GM18868 (cell line): ENCODE measurements around the gene BMP7.
"Not testable (repeated sequence)": the region's sequence is repeated elsewhere in the genome, so short reads cannot be mapped to it uniquely, and the experiment has no call there.

Experiments
- ATAC-seq: cut with Tn5 transposase; IDR thresholded peaks from one replicate; pipeline ENCODE4 v1.9.1; 2021; ENCODE audit warnings: mild to moderate bottlenecking, moderate library complexity; ENCODE audit not compliant: unreplicated experiment

Gene BMP7

DNA sequence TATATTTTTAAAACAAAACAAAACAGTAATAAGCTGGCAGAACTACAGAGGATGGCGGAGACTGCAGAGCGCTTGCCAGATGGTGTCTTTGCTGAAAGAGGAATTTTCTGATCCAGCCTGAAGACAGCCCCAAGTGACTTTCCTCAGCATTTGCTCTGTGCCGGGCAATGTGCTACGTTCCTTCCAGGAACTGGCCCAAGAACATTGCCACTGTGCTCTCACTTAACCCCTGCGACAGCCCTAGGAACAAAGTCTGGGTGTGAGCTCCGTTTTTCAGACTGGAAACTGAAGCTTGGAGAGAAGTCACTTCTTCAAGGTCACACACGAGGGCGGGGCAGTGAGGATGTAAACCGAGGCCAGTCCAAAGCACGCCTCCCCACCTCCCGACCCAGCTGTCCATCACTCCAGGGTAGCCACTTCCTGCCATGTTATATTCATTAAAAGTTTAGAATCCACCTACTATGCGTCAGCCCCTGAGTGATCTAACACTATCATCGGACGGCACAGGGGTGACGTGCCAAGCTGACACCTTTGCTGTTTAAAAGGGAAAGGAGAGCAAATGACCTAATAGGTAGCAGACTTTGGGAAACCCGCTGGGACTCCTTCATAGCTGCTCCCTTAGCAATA, 22.3 kb upstream of the BMP7 start:
- no peak for ATAC-seq

- ATAC-seq: no peak
Observed at GRCh38 chr20:57287901-57288300, 21.5 kb upstream of the BMP7 start.

DNA sequence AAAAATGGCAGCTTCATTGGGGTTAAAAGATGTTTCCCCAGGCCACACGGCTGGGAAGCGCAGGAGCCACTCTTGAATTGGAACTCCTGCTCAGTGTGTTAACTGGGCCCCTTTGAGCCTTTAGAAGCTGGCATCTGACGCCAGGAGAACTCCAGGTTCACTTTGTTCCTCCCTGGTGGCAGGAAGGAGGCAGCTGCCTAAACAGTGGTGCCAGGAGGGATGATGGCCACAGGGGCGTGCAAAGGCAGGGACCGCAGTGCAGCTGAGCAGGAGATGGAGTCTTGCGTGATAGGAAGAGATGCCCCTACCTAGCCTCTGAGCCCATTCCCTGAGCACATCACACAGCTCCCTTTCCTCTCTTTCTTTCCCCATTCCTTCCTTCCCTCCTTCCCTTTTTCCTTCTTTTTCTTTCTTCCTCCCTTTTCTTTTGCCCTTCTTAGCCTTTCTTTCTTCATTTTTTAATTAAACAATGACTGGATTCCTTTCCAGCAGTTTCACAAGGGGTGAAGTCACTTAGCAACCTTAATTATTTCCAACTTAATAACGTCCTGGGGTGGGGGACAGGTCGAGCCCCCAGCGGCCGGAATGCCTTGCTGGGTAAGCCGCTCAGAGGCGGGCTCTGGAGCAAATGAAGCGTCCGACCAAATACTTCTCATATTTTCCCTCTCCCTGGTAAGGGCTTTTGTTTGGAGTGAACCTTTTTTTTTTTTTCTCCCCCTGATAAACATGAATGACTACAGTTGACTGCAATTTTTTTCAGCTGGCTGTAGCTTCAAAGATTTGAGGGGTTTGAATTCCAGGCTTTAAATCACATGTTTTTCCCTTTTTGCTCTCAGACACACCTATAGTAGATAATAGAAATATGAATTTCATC, 20.8 kb upstream of the BMP7 start:
- ATAC-seq: no peak

- ATAC-seq: no peak
Observed at GRCh38 chr20:57283860-57284259, 17.4 kb upstream of the BMP7 start.

- no peak for ATAC-seq
Observed at GRCh38 chr20:57282670-57283361, 16.4 kb upstream of the BMP7 start.

GRCh38 chr20:57281900-57282299, 15.5 kb upstream of the BMP7 start:
- ATAC-seq: no peak

- ATAC-seq: no peak
Observed at GRCh38 chr20:57280221-57280620, 13.8 kb upstream of the BMP7 start.

DNA sequence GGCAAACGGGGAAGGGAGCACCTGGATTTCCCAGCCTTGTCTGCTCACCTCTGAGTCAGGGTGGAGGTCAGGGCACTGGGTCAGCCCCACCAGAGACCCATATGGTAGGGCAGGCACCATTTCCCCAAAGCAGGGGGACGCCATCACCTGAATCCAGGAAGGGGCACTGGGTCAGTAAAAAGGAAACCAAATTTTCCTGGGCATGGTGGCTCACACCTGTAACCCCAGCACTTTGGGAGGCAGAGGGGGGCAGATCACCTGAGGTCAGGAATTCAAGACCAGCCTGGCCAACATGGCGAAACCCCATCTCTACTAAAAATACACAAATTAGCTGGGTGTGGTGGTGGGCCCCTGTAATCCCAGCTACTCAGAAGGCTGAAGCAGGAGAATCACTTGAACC, 13.1 kb upstream of the BMP7 start:
- ATAC-seq: not testable (repeated sequence)

- ATAC-seq: no peak
Observed at GRCh38 chr20:57278457-57278856, 12.0 kb upstream of the BMP7 start.

- ATAC-seq: no peak
Observed at GRCh38 chr20:57277398-57278105, 11.1 kb upstream of the BMP7 start.

DNA sequence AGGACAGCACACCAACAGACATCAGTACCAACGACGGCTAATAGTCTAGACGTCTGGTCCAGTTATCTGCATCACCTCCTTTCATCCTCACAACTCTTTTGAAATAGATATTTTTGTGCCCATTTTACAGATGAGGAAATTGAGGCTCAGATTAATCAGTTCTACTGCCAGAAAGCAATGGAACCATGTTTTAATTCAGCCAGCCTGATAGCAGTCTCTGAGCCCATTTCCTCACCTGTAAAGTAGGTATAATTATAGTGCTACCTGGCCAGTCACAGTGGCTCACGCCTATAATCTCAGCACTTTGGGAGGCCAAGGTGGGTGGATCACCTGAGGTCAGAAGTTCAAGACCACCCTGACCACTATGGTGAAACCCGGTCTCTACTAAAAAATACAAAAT, 9.8 kb upstream of the BMP7 start:
- ATAC-seq: no peak

DNA sequence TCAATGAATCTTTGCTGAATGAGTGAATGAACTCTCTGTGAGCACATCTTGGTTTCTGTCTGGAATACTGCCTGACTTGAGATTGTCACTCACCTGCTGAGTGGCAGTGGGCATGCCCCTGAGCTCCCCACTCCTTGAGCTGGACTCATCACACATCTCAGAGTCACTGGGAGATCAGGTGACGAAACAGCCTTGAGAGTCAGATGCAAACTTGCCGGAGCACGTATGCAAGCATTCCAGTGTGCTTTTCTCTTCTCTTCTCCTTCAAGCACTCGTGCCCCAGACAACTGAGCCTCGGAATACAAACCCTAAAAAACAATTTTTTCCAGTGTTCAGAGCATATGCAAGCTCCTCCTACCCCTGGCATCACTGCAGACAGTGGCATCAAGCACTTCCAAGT, 9.4 kb upstream of the BMP7 start:
- ATAC-seq: no peak

DNA sequence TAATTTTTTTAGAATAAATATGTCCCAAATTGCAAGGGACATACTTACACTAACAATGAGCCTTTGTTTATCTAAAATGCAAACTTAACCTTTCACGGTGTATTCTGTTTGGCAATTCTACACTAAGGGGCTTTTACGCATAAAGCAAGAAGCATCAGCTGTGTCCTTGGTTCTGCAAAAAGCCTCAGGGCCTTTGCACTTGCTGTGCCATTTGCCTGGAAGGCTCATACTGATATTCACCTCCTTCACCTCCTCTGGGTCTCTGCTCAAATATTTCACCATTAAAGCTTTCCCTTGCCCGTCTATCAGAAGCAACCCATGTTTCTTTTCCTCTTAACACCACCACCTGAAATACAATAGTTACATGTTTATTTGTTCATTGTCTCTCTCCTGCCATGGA, 8.9 kb upstream of the BMP7 start:
- no peak for ATAC-seq

- ATAC-seq: no peak
Observed at GRCh38 chr20:57274846-57275245, 8.4 kb upstream of the BMP7 start.

DNA sequence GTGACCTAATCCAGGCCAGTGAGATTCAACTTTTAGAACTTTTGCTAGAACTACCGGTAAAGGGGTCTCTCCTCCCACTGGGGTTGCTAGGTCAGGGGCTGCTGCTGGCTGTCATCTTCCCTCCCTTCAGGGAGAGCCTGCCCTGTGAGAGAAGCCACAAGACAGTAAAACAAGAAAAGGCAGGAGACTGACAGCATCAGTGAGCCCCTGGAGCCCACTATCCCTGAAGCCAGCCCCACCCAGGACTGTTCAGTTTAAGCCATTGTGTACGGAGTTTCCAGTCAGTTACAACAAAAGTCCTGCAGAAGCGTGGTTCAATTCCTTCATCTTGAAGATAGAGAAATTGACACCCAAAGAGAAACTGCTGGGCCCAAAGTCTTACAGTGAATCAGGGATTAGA, 7.9 kb upstream of the BMP7 start:
- no peak for ATAC-seq

DNA sequence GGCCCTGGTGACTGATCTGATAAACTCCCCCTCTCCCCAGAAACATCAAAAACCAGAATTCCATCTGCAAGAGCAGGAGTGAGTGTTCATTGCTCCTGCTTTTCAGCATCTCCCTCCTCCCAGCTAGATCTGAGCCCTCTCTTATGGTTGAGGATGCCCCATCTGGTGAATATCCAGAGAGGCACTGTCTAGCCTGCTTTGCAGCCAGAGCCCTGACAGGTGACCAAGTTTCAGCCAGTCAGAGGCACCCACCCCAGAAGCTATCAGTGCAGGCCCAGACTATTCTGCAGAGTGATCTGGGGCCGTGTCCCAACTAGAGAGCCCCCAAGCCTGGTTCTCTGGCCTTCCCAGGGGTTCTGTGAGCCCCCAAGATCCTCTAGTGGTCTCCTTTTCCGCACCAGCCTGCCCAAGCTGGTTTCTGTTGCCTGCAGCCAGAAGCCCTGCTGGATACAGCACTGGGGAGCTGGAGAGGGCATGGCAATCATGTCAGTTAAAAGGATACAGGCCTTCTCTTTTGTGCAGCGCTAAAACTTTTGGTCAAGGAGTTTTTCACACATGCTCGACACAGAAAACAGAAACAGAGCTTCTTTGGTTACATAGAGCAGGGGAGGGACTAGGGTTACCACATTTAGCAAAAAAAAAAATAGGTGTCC, 6.6 kb upstream of the BMP7 start:
- ATAC-seq: no peak

GRCh38 chr20:57270204-57270984, 4.0 kb upstream of the BMP7 start:
- no peak for ATAC-seq

DNA sequence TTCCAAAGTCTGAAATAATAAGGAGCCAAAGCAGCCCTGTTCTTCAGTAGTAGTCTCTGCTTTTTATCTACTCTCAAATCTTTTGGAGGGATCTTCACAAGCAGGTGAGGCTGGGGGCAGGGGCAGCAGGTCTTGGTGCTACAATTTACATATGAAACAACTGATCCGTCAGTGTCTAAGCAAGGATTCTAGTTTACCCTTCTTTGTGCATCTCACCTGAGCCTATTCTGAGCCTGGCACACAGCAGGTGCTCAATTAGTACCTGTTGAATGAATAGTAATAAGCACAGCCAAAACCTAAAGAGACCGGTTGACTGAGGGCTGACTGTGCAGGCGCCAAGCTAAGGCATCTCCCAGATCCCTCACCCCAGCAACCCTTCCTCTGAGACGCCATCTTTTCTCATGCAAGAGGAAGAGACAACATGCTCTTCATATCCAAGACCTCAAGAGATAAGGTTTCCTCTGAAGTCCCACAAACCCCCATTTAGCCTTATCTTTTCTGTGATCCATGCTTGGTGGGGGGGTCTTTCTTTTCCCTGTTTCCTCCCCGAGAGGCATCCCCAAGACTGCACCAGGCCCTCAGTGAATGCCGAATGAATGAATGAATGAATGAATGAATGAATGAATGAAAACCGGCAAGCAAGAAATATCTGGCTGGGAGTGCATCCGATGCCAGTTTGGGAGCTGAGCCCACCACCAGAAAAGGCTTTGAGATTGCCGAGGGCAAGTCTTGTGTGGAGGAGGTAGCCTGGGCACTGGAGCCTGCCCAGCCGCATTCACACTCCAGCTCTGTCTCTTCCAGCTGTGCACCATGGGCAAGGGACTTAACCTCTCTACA, 2.9 kb upstream of the BMP7 start:
- no peak for ATAC-seq

GRCh38 chr20:57268399-57269076, 2.1 kb upstream of the BMP7 start:
- no peak for ATAC-seq
